ENCODE data around the gene CATSPER1. TPM values are rescaled to one million over a fixed set of nuclear protein-coding genes. Genes with fewer than 3 reads are reported as not detected.

Gene CATSPER1
- total and polyA plus RNA-seq, 2 of the 8 experiments (the other 6 are each of a cell fraction or from before 2014, with no cell fraction given) = not detected

- Histone ChIP-seq H3K4me2 (ENCODE audit: insufficient read depth in 1 of 2, low read depth in 2 of 2, low read length in 2 of 2) (no peak overlapping the region), H3K4ac (replicated peaks; ENCODE audit: insufficient read length, low read depth, low read length) (no peak overlapping the region), H2AFZ (ENCODE audit: low read length) (no peak overlapping the region), H3K27ac (ENCODE audit: low read depth, low read length) (no peak overlapping the region), H3K4me3 (ENCODE audit: extremely low read depth in 1 of 4, insufficient read depth in 2 of 4, low read depth in 3 of 4, low read length in 4 of 4) (no peak overlapping the region), H3K9ac (replicated peaks in 1 of 4; ENCODE audit: extremely low read depth in 1 of 4, low read depth in 3 of 4, low read length in 3 of 4) (no peak overlapping the region), H4K8ac (ENCODE audit: extremely low read depth, insufficient read depth, low read length) (no peak overlapping the region), H2BK15ac (ENCODE audit: low read length) (no peak overlapping the region), H3K4me1 (replicated peaks in 1 of 4; ENCODE audit: control insufficient read depth in 3 of 4, insufficient read depth in 4 of 4, low read length in 3 of 4) (no peaks in the 10 kb centered on the region), H2BK12ac (ENCODE audit: low read depth, low read length) (no peak overlapping the region), H3K27me3 (replicated peaks in 1 of 4; ENCODE audit: control insufficient read depth in 3 of 4, extremely low read depth in 1 of 4, insufficient read depth in 3 of 4, low read length in 3 of 4) (no peaks in the 10 kb centered on the region; a peak in 1 of 7 replicates), H3K79me2 (ENCODE audit: control insufficient read depth in 1 of 2, insufficient read depth in 2 of 2, low read length in 2 of 2) (no peaks in the 10 kb centered on the region), H3K18ac (ENCODE audit: extremely low read depth, low read length) (no peak overlapping the region), H4K5ac (ENCODE audit: insufficient read length, low read depth, low read length) (no peak overlapping the region), H2BK20ac (ENCODE audit: low read length) (no peak overlapping the region), H3K14ac (ENCODE audit: insufficient read length) (no peak overlapping the region), H3K56ac (replicated peaks; ENCODE audit: insufficient read length, low read depth, low read length) (no peak overlapping the region), H4K20me1 (replicated peaks in 1 of 2; ENCODE audit: control insufficient read depth in 1 of 2, insufficient read depth in 2 of 2, low read length in 2 of 2) (peaks cover 0 to 2% of the 10 kb centered on the region in 2 experiments), H2BK120ac (replicated peaks; ENCODE audit: low read depth, low read length) (no peak overlapping the region), H3K79me1 (ENCODE audit: low read depth, low read length) (no peaks in the 10 kb centered on the region), H3K23ac (ENCODE audit: insufficient read length) (no peak overlapping the region), H3K23me2 (ENCODE audit: low read depth, low read length) (no peaks in the 10 kb centered on the region), H2AK5ac (ENCODE audit: low read depth, low read length) (no peak overlapping the region), H3K36me3 (ENCODE audit: control insufficient read depth in 2 of 4, insufficient read depth in 4 of 4, low read length in 3 of 4) (peaks cover 0 to 10% (median 4%) of the 10 kb centered on the region in 4 experiments; a peak in 5 of 8 replicates), H3K9me3 (ENCODE audit: insufficient read depth in 2 of 2, low read depth in 1 of 2, low read length in 1 of 2) (no peaks in the 10 kb centered on the region), H4K91ac (replicated peaks; ENCODE audit: insufficient read length, low read length) (no peak overlapping the region), H2BK5ac (ENCODE audit: low read depth, low read length) (no peak overlapping the region)
- ChIA-PET CTCF (ENCODE audit: partially characterized antibody) (interaction anchor here (0.9 to 18.4 kb wide), 7 partner anchors 14 to 278 kb away, joined by 3 to 281 read pairs (median 3); partner anchors contain the start of genes CCDC85B, FIBP and SART1), POLR2A (ENCODE audit: partially characterized antibody) (interaction anchor here (1.0 to 2.7 kb wide), 3 partner anchors 10 to 66 kb away, joined by 3 to 7 read pairs (median 4); no protein-coding TSS in a partner anchor)
- TF ChIP-seq CBX5 (IDR thresholded peaks at IDR 0.05; ENCODE audit: low read depth, low read length) = no peak
- no peak for TF ChIP-seq POLR2A (IDR thresholded peaks at IDR 0.05; ENCODE audit: control extremely low read depth in 1 of 2, low read depth in 2 of 2, low read length in 2 of 2)
- no peak for TF ChIP-seq EZH2 (IDR thresholded peaks at IDR 0.05; ENCODE audit: low read depth, low read length, severe bottlenecking)
- TF ChIP-seq SP2 (IDR thresholded peaks at IDR 0.05; ENCODE audit: low read length) = no peak
- TF ChIP-seq SUZ12 (IDR thresholded peaks at IDR 0.05; ENCODE audit: low read length) = no peak
- TF ChIP-seq RBBP5 (IDR thresholded peaks at IDR 0.05; ENCODE audit: borderline replicate concordance, low read depth, low read length) = no peak
- TF ChIP-seq SIX5 (IDR thresholded peaks at IDR 0.05; ENCODE audit: low read depth, low read length) = no peak
- DNase-seq (ENCODE audit: low read depth in 1 of 2, low spot score in 2 of 2) = no peak
- 88% methylated on average over 5 of the region's 5 CpGs; no CpG with 5 or more reads in 1 of the 2 experiments for WGBS, 2 experiments (ENCODE audit: extremely low coverage in 1 of 2, insufficient coverage in 1 of 2, insufficient read length in 1 of 2, insufficient replicate concordance in 2 of 2, low coverage in 1 of 2, low lambda C conversion rate in 2 of 2, missing lambda C conversion rate in 1 of 2)
- FAIRE-seq = no peak
Observed at GRCh38 chr11:65983589-65983987, 42.7 kb downstream of the CATSPER1 start.
